HepG2 (cell line): Measurements from ENCODE around the gene SPON2. TPM values are rescaled to one million over a fixed set of nuclear protein-coding genes. Genes with fewer than 3 reads are reported as not detected.

ENCODE experiments used
- ATAC-seq: fragments of 200-7000 bp; cut with Tn5 transposase; 3 replicates; pipeline ENCODE4 v1.9.1; 2020; ENCODE audit warnings: mild to moderate bottlenecking, moderate library complexity
- BruUV-seq: library from RNA; stranded (reverse); fragments of 400-500 nt; replicated peaks from 2 replicates; lab custom pipeline; 2021; lab: Mats Ljungman, UMichigan
- CTCF ChIA-PET: fragments of 300-600 bp; formaldehyde crosslinking; extraction: SDS; loops from one replicate; lab custom pipeline; 2021; ENCODE audit warnings: low total read pairs, inconsistent platforms, low intra/inter-chr PET ratio; lab: Yijun Ruan, JAX
- POLR2A ChIA-PET: fragments of 350-600 bp; sonication (Branson Sonifier 250); formaldehyde crosslinking; loops from one replicate; lab custom pipeline; 2020; ENCODE audit warnings: antibody characterized with exemption, inconsistent platforms; lab: Yijun Ruan, JAX
- DNase-seq: peaks from one replicate; pipeline ENCODE4 v3.0.0-alpha.2; 2015; ENCODE audit warnings: low spot score
- FAIRE-seq: peaks from 3 replicates; lab custom pipeline; 2011; peaks lifted over from hg19 to GRCh38; lab: Jason Lieb, UNC
- H2AFZ ChIP-seq: one replicate; pipeline ENCODE4 v1.6.1; 2011; ENCODE audit warnings: low read length, inconsistent platforms
- H3K27ac ChIP-seq: fragments of 300-600 bp; 3 replicates; pipeline ENCODE4 v1.8.0; 2011; ENCODE audit warnings: mixed run types, mild to moderate bottlenecking, mixed read lengths, low read length, inconsistent platforms; ENCODE audit not compliant: insufficient read depth; ENCODE audit errors: extremely low read length
- H3K27me3 ChIP-seq, 2 experiments: fragments of 200-600 bp in 1 of 2; 2 replicates in 1 of 2; 3 replicates in 1 of 2; pipeline versions ENCODE4 v1.6.0 to v1.8.0; 2011; ENCODE audit warnings: low read length in 2 of 2, mild to moderate bottlenecking in 2 of 2, moderate library complexity in 2 of 2, inconsistent platforms in 1 of 2; ENCODE audit not compliant: insufficient read depth in 2 of 2, control insufficient read depth in 1 of 2
- H3K36me3 ChIP-seq, 2 experiments: fragments of 200-600 bp in 1 of 2; replicated peaks in 1 of 2; 2 replicates in 1 of 2; 3 replicates in 1 of 2; pipeline versions ENCODE4 v1.5.1 to v1.8.0; 2011; ENCODE audit warnings: low read length in 2 of 2, inconsistent platforms in 1 of 2; ENCODE audit not compliant: insufficient read depth in 2 of 2, control insufficient read depth in 1 of 2
- H3K4me1 ChIP-seq: 2 replicates; pipeline ENCODE4 v1.5.1; 2012; ENCODE audit warnings: low read length, inconsistent platforms; ENCODE audit not compliant: insufficient read depth
- H3K4me2 ChIP-seq: 2 replicates; pipeline ENCODE4 v1.6.0; 2011; ENCODE audit warnings: low read depth, low read length, inconsistent platforms
- H3K4me3 ChIP-seq, 3 experiments: fragments of 200-600 bp in 1 of 3; sonication (generic), shearing (Covaris generic) in 1 of 3; replicated peaks in 1 of 3; 2 replicates each; pipeline ENCODE4 v1.5.1; 2011 to 2016; ENCODE audit warnings: low read length in 3 of 3, inconsistent platforms in 2 of 3, low read depth in 2 of 3, mild to moderate bottlenecking in 2 of 3, control low read depth in 1 of 3, mixed read lengths in 1 of 3; ENCODE audit not compliant: insufficient read depth in 1 of 3
- H3K79me2 ChIP-seq: one replicate; pipeline ENCODE4 v1.6.1; 2011; ENCODE audit warnings: low read length, inconsistent platforms; ENCODE audit not compliant: insufficient read depth
- H3K9ac ChIP-seq: 2 replicates; pipeline ENCODE4 v1.6.0; 2011; ENCODE audit warnings: mild to moderate bottlenecking, low read depth, low read length, inconsistent platforms; ENCODE audit not compliant: insufficient read depth
- H3K9me3 ChIP-seq: 2 replicates; pipeline ENCODE4 v1.5.1; 2012; ENCODE audit warnings: mild to moderate bottlenecking, low read length
- H4K20me1 ChIP-seq: 2 replicates; pipeline ENCODE4 v1.6.0; 2011; ENCODE audit warnings: inconsistent platforms, mild to moderate bottlenecking, low read length, moderate library complexity; ENCODE audit not compliant: insufficient read depth
- KLF13 ChIP-seq: sonication (generic); formaldehyde crosslinking; IDR thresholded peaks from 2 replicates; pipeline ENCODE4 v1.4.0; 2020; ENCODE audit warnings: mild to moderate bottlenecking, missing genetic modification reagents
- PTBP1 ChIP-seq: fragments of 200-400 bp; formaldehyde crosslinking; IDR thresholded peaks from 2 replicates; pipeline ENCODE4 v1.6.1; 2018; ENCODE audit warnings: low read length, low read depth; ENCODE audit not compliant: poor library complexity, severe bottlenecking
- TBP ChIP-seq: sonication (generic); formaldehyde crosslinking; IDR thresholded peaks from 2 replicates; pipeline ENCODE4 v1.5.0; 2020; ENCODE audit warnings: missing genetic modification reagents
- TSC22D2 ChIP-seq: sonication (generic); formaldehyde crosslinking; IDR thresholded peaks from 2 replicates; pipeline ENCODE4 v1.5.1; 2020; ENCODE audit warnings: missing genetic modification reagents, mild to moderate bottlenecking, borderline replicate concordance
- ZBTB20 ChIP-seq: sonication (generic); formaldehyde crosslinking; IDR thresholded peaks from 2 replicates; pipeline ENCODE4 v1.8.1; 2023; ENCODE audit warnings: missing genetic modification reagents, low read depth, mild to moderate bottlenecking, borderline replicate concordance
- ZFX ChIP-seq: sonication (generic); formaldehyde crosslinking; IDR thresholded peaks from 2 replicates; pipeline ENCODE4 v1.4.0; 2020; ENCODE audit warnings: mild to moderate bottlenecking, low read depth, missing genetic modification reagents, moderate library complexity
- ZNF501 ChIP-seq: sonication (generic); formaldehyde crosslinking; IDR thresholded peaks from 2 replicates; pipeline ENCODE4 v1.5.1; 2020; ENCODE audit warnings: mild to moderate bottlenecking, moderate library complexity, missing genetic modification reagents
- ZNF572 ChIP-seq: sonication (generic); formaldehyde crosslinking; IDR thresholded peaks from 2 replicates; pipeline ENCODE4 v1.5.1; 2020; ENCODE audit warnings: mild to moderate bottlenecking, missing genetic modification reagents
- ZNF747 ChIP-seq: sonication (generic); formaldehyde crosslinking; IDR thresholded peaks from 2 replicates; pipeline ENCODE4 v1.8.1; 2023; ENCODE audit warnings: missing genetic modification reagents, mild to moderate bottlenecking, borderline replicate concordance
- ZNF775 ChIP-seq: sonication (generic); formaldehyde crosslinking; IDR thresholded peaks from 2 replicates; pipeline ENCODE4 v1.4.0; 2020; ENCODE audit warnings: missing genetic modification reagents, mild to moderate bottlenecking, moderate library complexity, borderline replicate concordance
- WGBS: methylation state at CpG from one replicate; pipeline ENCODE4 v1.1.6; 2017; ENCODE audit warnings: low lambda C conversion rate; 5-methylcytosine and 5-hydroxymethylcytosine counted together
- in situ Hi-C: cut with HindIII; loops from 2 replicates; pipeline ENCODE4 v1.10.0; 2017; ENCODE audit warnings: low pct_unique_long_range_greater_than_20kb; ENCODE audit not compliant: extremely low pct_ligation_motif_present
- intact Hi-C: fragments of 100-400 bp; cut with micrococcal nuclease; formaldehyde crosslinking; loops from one replicate; pipeline ENCODE4 v1.10.0; 2022; ENCODE audit not compliant: unreplicated experiment
- polyA plus RNA-seq, 8 experiments: library from polyadenylated mRNA; depleted of rRNA in 3 of 8; stranded (reverse) in 7 of 8; unstranded in 1 of 8; fragments of >200 nt; fragmentation: Illumina TruSeq in 4 of 8; extraction: Trizol in 4 of 8; gene quantifications; 2 replicates each; pipeline versions ENCODE4 v1.2.1 to v1.2.3, GENCODE V29; 2011 to 2016; ENCODE audit warnings: low read depth in 4 of 8, missing spikeins in 1 of 8, mixed read lengths in 1 of 8; ENCODE audit not compliant: insufficient read depth in 1 of 8
- total RNA-seq, 5 experiments: library from RNA; depleted of rRNA; stranded (reverse); fragments of >200 nt; fragmentation: Illumina TruSeq; extraction: Trizol; gene quantifications; 2 replicates each; pipeline ENCODE4 v1.2.3, GENCODE V29; 2016; ENCODE audit warnings: low read depth in 1 of 5
- TF ChIP-seq, protein P1 (sequence below): sonication (generic); formaldehyde crosslinking; IDR thresholded peaks from 2 replicates; pipeline ENCODE4 v1.5.0; 2020; ENCODE audit warnings: mild to moderate bottlenecking, missing genetic modification reagents
- TF ChIP-seq, protein P2 (sequence below): sonication (generic); formaldehyde crosslinking; IDR thresholded peaks from 2 replicates; pipeline ENCODE4 v1.5.0; 2020; ENCODE audit warnings: missing genetic modification reagents
- TF ChIP-seq, protein P3 (sequence below): sonication (generic); formaldehyde crosslinking; IDR thresholded peaks from 2 replicates; pipeline ENCODE4 v1.5.0; 2020; ENCODE audit warnings: mild to moderate bottlenecking, missing genetic modification reagents
- TF ChIP-seq, protein P4 (sequence below): sonication (generic); formaldehyde crosslinking; IDR thresholded peaks from 2 replicates; pipeline ENCODE4 v1.5.0; 2020; ENCODE audit warnings: mild to moderate bottlenecking, missing genetic modification reagents
- TF ChIP-seq, protein P5 (sequence below): sonication (generic); formaldehyde crosslinking; IDR thresholded peaks from 2 replicates; pipeline ENCODE4 v1.8.0; 2023; ENCODE audit warnings: mild to moderate bottlenecking, missing genetic modification reagents
- TF ChIP-seq, protein P6 (sequence below): IDR thresholded peaks from 2 replicates; pipeline ENCODE4 v1.6.1; 2016; ENCODE audit warnings: control low read depth

The SPON2 gene
- total and polyA plus RNA-seq, 2 of the 13 experiments (the other 11 are each of a cell fraction or from before 2014, with no cell fraction given), result 17.4 to 55.2 TPM

DNA sequence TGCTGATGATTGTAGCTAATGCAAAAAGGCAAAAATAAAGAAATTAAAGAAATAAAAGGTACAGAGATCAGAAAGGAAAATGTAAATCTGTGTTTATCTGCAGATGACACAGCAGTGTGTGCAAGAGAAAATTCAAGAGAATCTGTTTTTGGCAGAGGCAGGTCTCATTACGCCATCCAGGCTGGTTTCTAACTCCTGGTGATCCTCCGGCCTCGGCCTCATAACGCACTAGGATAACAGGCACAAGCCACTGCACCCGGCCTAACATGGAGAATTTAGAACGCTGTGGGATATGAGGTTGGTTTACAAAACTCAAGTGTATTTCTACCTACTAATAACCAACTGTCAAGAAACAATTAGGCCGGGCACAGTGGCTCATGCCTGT is 47.2 kb upstream of the SPON2 start:
- Histone ChIP-seq H3K4me2 (no peak overlapping the region), H3K27ac (no peak overlapping the region), H3K4me3 (no peak overlapping the region), H2AFZ (no peak overlapping the region), H4K20me1 (no peaks in the 10 kb centered on the region), H3K9ac (no peak overlapping the region), H3K9me3 (no peaks in the 10 kb centered on the region), H3K27me3 (no peaks in the 10 kb centered on the region), H3K36me3 (peaks cover 21 to 49% of the 10 kb centered on the region in 2 experiments), H3K4me1 (no peaks in the 10 kb centered on the region), H3K79me2 (no peaks in the 10 kb centered on the region)
- ATAC-seq (no peak), FAIRE-seq (no peak), DNase-seq (no peak)
- in situ Hi-C loops, result no loop called here
- BruUV-seq, result no TSS peak
- ChIA-PET POLR2A (no interaction called here), CTCF (no interaction called here)
- WGBS, result 98% methylated on average over 7 of the region's 7 CpGs
- intact Hi-C loops, result no loop called here
- TF ChIP-seq PTBP1, result no peak
- TF ChIP-seq TSC22D2 (CRISPR knock-in tag), result no peak
- no peak for TF ChIP-seq TBP (CRISPR knock-in tag)
- TF ChIP-seq, protein P1, sequence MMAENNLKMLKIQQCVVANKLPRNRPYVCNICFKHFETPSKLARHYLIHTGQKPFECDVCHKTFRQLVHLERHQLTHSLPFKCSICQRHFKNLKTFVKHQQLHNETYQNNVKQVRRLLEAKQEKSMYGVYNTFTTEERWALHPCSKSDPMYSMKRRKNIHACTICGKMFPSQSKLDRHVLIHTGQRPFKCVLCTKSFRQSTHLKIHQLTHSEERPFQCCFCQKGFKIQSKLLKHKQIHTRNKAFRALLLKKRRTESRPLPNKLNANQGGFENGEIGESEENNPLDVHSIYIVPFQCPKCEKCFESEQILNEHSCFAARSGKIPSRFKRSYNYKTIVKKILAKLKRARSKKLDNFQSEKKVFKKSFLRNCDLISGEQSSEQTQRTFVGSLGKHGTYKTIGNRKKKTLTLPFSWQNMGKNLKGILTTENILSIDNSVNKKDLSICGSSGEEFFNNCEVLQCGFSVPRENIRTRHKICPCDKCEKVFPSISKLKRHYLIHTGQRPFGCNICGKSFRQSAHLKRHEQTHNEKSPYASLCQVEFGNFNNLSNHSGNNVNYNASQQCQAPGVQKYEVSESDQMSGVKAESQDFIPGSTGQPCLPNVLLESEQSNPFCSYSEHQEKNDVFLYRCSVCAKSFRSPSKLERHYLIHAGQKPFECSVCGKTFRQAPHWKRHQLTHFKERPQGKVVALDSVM (CRISPR knock-in tag), result no peak
- TF ChIP-seq ZFX (CRISPR knock-in tag), result no peak
- TF ChIP-seq, protein P2, sequence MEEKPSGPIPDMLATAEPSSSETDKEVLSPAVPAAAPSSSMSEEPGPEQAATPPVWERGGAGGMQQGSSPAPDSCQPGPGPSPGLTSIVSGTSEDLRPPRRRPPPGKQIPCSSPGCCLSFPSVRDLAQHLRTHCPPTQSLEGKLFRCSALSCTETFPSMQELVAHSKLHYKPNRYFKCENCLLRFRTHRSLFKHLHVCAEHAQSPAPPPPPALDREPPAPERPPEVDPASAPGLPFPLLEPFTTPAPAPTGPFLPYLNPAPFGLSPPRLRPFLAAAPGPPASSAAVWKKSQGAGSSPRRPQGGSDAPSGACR (CRISPR knock-in tag), result no peak
- TF ChIP-seq, protein P3, sequence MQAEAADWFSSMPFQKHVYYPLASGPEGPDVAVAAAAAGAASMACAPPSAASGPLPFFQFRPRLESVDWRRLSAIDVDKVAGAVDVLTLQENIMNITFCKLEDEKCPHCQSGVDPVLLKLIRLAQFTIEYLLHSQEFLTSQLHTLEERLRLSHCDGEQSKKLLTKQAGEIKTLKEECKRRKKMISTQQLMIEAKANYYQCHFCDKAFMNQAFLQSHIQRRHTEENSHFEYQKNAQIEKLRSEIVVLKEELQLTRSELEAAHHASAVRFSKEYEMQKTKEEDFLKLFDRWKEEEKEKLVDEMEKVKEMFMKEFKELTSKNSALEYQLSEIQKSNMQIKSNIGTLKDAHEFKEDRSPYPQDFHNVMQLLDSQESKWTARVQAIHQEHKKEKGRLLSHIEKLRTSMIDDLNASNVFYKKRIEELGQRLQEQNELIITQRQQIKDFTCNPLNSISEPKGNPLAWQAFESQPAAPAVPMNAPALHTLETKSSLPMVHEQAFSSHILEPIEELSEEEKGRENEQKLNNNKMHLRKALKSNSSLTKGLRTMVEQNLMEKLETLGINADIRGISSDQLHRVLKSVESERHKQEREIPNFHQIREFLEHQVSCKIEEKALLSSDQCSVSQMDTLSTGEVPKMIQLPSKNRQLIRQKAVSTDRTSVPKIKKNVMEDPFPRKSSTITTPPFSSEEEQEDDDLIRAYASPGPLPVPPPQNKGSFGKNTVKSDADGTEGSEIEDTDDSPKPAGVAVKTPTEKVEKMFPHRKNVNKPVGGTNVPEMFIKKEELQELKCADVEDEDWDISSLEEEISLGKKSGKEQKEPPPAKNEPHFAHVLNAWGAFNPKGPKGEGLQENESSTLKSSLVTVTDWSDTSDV, result no peak
- no peak for TF ChIP-seq ZNF775 (CRISPR knock-in tag)
- no peak for TF ChIP-seq ZNF501 (CRISPR knock-in tag)
- no peak for TF ChIP-seq ZBTB20 (CRISPR knock-in tag)
- TF ChIP-seq, protein P4, sequence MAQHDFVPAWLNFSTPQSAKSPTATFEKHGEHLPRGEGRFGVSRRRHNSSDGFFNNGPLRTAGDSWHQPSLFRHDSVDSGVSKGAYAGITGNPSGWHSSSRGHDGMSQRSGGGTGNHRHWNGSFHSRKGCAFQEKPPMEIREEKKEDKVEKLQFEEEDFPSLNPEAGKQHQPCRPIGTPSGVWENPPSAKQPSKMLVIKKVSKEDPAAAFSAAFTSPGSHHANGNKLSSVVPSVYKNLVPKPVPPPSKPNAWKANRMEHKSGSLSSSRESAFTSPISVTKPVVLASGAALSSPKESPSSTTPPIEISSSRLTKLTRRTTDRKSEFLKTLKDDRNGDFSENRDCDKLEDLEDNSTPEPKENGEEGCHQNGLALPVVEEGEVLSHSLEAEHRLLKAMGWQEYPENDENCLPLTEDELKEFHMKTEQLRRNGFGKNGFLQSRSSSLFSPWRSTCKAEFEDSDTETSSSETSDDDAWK (CRISPR knock-in tag), result no peak
- TF ChIP-seq, protein P5, sequence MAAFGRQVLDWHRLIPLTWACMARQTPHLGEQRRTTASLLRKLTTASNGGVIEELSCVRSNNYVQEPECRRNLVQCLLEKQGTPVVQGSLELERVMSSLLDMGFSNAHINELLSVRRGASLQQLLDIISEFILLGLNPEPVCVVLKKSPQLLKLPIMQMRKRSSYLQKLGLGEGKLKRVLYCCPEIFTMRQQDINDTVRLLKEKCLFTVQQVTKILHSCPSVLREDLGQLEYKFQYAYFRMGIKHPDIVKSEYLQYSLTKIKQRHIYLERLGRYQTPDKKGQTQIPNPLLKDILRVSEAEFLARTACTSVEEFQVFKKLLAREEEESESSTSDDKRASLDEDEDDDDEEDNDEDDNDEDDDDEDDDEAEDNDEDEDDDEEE (CRISPR knock-in tag), result no peak
- no peak for TF ChIP-seq KLF13
- no peak for TF ChIP-seq ZNF572 (CRISPR knock-in tag)
- TF ChIP-seq, protein P6, sequence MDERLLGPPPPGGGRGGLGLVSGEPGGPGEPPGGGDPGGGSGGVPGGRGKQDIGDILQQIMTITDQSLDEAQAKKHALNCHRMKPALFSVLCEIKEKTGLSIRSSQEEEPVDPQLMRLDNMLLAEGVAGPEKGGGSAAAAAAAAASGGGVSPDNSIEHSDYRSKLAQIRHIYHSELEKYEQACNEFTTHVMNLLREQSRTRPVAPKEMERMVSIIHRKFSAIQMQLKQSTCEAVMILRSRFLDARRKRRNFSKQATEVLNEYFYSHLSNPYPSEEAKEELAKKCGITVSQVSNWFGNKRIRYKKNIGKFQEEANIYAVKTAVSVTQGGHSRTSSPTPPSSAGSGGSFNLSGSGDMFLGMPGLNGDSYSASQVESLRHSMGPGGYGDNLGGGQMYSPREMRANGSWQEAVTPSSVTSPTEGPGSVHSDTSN, result no peak
- TF ChIP-seq ZNF747 (CRISPR knock-in tag), result no peak
